HG03060 (cell line): Measurements from ENCODE around the gene P2RY8.
"Not testable (repeated sequence)": the region's sequence is repeated elsewhere in the genome, so short reads cannot be mapped to it uniquely, and the experiment has no call there.

Experiments
- ATAC-seq: cut with Tn5 transposase; IDR thresholded peaks from one replicate; pipeline ENCODE4 v1.9.1; 2021; ENCODE audit warnings: low read depth, moderate number of reproducible peaks; ENCODE audit not compliant: unreplicated experiment

P2RY8 gene

DNA sequence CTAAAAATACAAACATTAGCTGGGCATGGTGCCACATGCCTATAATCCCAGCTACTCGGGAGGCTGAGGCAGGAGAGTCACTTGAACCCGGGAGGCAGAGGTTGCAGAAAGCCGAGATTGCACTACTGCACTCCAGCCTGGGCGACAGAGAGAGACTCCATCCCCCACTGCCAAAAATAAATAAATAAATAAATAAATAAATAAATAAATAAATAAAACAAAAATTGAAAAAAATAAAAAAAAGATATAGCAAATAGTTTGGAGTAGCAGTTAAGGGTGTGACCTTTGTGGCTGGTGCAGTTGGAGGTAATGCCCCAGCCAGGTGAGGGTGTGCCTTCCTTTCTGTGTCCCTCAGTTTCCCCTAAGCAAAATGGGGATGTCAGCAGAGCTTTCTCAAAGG, 14.1 kb downstream of the P2RY8 start:
- not testable (repeated sequence) for ATAC-seq

DNA sequence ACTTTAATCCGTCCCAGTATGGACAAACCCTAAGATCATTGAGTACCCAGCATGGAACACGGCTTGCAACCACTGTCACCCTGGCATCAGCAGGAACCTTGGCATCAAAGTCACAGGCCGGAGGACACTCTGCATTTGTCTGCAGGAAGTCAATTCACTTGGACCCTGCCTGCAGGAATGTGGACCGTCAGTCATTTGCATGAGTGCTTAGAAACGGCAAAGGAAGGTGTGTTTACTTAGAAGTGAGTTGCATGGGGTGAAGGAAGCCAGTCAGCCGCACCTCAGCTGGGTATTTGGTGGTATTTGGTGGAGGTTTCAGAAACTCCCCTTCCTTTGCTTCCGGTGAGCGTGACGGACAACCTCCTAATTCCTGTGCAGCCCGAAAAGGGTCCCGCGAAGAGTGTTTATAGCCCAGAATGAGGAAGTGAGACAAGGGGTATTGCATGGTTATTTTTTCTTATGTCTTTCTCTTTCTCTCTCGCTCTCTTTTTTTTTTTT, 15.5 kb downstream of the P2RY8 start:
- ATAC-seq, result peak; percentile 82

DNA sequence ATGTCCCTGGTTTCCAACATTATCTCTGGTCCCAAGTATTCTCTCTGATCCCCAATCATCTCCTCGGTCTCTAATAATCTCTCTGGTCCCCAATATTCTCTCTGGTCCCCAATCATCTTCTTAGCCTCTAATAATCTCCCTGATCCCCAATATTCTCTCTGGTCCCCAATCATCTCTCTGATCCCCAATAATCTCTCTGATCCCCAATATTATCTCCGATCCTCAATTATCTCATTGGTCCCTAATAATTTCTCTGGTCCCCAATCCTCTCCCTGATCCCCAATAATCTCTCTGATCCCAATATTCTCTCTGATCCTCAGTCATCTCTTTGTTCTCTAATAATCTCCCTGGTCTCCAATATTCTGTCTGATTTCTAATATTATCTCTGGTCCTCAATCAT, 16.6 kb downstream of the P2RY8 start:
- no peak for ATAC-seq

DNA sequence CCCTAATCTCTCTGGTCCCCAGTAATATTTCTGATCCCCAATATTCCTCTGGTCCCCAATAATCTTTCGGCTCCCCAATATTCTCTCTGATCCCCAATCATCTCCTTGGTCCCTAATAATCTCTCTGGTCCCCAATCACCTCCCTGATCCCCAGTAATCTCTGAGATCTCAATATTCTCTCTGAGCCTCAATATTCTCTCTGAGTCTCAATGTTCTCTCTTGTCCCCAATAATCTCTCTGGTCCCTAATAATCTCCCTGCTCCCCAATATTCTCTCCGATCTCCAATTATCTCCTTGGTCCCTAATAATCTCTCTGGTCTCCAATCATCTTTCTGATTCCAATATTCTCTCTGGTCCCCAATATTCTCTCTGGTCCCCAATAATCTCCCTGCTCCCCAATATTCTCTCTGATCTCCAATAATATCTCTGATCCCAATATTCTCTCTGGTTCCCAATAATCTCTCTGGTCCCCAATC, 17.9 kb downstream of the P2RY8 start:
- ATAC-seq, result no peak

DNA sequence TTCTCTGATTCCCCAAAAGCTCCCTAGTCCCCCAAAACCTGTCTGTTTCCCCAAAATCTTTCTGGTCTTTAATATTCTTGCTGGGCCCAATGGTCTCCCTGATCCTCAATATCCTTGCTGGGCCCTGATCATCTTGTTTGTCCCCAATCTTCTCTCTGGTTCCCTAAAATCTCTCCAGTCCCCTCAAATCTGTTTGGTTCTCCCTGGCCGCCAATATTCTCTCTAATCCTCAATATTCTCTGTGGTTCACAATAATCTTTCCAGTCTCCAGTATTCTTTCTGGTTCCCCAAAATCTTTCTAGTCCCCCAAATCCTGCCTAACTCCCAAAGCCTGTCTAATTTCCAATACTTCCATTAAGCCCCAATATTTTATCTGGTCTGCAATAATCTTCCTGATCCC, 18.5 kb downstream of the P2RY8 start:
- no peak for ATAC-seq

DNA sequence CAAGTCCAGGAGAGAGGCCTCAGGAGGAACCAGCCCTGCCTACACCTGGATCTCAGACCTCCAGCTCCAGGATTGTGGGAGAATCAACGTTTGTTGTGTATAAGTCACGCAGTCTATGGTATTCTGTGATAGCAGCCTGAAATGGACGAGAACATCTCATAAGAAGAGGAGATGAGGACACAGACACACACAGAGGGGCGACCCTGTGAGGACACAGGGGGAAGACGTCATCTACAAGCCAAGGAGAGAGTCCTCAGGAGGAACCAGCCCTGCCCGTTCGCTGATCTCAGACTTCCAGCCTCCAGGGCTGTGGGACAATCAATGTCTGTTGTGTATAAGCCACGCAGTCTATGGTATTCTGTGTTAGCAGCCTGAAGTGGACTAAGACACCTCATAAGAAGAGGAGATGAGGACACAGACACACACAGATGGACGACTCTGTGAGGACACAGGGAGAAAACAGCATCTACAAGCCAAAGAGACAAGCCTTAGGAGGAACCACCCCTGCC, 20.3 kb downstream of the P2RY8 start:
- no peak for ATAC-seq

DNA sequence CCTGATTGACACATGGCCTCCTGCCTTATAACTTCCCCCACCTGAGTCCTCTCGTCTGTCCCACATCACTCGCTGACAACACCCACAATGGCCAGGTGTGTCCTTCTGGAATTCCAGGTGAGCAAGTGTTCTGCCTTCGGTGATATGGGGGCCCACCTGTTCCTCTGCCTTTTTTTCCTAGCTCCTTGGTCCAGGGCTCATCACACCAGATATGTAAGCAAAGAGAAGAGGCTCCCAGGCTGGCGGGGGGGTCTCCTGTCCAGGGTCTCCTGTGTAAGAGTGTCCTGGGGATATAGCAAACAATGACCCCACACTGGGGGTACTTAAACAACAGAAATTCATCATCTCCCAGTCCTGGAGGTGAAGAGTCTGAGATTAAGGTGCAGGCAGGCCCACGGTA, 25.2 kb downstream of the P2RY8 start:
- no peak for ATAC-seq

DNA sequence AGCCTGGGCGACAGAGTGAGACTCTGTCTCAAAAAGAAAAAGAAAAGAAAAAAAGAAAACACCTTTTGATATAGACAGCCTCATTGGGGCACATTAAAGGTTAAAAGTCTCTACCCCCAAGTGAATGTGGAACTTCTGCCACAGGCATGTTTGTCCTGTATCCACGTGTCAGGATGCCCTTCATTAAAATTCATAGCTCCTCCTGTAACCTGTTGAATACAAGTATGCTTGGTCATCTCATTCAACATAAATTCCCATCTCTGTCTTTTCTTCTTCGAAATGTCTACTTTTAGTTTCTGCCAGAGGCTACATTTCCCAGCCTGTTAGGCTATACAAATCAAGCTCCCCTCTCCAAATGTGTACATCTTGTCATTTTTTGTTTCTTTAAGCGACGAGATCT, 25.8 kb downstream of the P2RY8 start:
- no peak for ATAC-seq

DNA sequence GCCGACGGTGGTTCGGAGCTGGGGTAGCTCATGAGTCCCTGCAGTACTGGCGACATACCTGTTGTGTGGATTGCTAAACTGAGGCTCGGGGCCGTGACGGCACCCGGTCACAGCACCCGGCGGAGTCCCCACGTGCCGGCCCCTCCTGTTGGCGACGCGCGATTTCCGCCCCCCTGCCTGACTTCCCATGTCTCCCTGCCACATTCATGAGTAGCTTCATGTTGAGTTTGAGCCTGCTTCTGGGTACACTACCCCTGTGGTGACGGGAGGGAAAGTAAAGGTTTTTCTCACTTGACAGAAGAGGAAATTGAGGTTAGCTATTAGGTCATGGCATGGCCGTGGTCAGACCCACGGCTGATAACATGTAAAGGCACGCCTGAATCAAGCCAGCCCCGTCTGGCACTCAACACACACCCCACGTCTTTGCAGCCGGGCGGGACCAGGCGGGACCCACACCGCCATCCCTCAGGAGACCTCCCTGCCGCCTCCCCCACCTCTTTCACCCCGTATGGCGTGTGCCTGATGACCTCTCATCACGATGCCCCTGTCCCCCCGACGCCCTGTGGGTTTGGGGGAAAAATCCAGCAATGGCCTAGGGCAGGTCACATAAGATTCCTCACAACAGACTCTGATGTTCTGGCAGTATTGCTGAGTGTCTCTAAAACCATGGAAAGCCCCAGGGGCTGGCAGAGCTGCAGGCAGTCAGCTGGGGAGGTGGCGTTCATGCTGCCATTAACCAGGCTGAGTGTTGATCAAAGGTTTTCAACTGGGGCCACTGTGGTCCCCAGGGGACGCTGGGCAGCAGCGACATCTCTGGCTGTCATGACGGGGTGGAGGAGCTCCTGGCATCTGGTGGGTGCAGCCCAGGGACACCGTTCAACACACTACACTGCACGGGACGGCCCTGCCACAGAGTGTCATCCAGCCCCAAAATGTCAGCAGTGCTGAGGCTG, 29.2 kb downstream of the P2RY8 start:
- peak; percentile 49 for ATAC-seq

DNA sequence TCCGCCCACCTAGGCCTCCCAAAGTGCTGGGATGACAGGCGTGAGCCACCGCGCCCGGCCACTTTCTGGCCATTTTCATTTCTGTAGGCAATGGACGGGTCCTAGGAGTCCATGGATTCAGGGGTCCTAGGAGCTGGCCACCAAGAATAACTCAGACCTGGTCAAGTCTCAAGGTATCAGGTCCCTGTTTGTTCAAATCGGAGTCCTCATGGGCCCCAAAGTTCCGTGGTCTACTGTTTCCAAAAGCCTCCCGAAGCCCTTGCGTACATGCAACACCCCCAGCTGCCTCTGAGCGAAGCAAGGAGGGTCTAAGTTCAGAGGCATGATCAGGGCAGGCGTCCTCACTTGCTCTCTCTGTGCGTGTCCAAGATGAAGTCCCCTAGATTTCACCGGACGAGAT, 30.1 kb downstream of the P2RY8 start:
- no peak for ATAC-seq

DNA sequence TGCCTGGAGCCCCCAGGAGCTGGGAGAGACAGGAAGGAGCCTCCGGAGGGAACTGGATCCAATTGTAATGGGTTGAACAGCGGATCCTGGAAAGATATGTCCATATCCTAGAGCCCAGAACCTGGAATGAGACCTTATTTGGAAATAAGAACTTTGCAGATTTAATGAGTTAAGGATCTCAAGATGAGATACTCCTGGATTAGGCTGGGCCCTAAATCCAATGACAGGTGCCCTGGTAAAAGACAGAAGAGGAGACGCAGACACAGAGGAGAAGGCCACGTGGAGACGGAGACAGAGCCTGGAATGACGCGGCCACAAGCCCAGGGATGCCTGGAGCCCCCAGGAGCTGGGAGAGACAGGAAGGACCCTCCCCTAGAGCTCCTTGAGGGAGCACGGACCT, 34.1 kb downstream of the P2RY8 start:
- no peak for ATAC-seq

DNA sequence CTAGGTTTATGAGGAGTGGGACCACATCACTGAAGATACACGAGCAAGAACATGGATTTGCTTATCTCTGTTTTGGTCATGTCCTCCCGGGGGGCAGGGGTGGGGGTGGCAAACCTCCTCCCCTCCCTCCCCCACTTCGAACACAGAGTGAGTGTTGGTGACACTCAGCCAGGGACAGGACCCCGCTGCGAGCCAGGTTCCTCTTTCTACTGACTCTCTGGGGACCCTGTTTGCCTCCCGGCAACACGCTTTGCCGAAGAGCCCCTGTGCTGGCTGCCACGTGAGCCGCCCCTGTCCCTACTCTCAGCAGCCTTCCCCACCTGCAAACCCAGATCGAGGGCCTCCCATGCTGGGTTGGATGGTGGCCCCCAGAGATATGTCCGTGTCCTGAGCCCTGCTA, 34.7 kb downstream of the P2RY8 start:
- peak; percentile 44 for ATAC-seq

DNA sequence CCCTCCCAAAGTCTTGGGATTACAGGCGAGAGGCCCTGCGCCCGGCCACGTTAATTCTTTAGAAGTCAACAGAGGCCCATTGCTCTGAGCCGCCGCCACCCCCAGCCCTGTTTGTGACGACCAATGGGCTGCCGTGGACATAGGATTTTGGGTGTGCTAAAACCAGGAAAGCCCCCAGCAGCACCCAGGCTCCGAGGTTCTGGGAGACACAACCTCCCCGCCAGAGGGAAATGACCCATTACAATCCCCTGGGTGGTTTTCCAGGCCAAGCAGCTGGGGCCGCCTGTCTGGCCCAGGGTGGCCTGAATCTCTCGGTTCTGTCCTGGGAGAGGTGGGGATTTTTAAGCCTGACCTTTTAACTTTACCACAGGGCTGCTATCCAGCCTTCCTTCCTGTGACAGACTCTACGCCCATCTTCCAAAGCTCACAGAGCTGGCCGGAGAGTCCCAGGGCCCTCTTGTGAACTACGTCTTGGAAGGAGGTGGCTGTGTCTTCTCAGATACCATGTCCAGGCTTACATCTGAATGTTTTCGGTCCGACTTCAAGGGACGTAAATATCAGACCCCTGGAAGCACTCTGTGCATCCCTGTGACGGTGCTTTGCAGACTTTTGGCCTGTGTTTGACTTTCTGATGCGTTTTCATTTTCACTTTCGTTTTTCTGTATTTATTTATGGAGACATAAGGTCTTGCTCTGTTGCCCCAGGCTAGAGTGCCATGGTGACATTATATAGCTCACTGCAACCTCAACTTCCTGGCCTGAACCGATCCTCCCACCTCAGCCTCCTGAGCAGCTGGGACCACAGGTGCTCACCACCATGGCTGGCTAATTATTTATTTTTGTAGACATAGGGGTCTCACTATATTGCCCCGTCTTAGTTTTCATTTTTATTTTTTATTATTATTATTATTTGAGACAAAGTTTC, 36.0 kb downstream of the P2RY8 start:
- peak; percentile 39 for ATAC-seq

DNA sequence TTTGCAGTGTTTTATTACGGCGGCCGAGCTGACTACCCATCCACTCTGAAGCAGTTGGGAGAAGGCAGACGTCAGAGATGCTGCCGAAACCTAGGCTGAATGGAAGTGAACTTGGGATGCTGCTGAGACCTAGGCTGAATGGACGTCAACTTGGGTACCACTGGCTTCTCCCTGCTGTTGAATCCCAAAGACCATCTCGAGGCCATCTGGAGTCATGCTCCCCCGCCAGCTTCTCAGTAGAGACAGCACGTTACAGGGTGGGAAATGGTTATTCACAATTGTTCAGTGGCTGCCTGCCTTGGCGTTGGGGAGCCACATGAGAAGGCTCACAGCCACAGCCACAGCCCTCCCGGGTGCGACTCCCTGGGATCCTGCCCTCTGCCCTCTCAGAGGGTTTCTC, 40.9 kb downstream of the P2RY8 start:
- no peak for ATAC-seq

DNA sequence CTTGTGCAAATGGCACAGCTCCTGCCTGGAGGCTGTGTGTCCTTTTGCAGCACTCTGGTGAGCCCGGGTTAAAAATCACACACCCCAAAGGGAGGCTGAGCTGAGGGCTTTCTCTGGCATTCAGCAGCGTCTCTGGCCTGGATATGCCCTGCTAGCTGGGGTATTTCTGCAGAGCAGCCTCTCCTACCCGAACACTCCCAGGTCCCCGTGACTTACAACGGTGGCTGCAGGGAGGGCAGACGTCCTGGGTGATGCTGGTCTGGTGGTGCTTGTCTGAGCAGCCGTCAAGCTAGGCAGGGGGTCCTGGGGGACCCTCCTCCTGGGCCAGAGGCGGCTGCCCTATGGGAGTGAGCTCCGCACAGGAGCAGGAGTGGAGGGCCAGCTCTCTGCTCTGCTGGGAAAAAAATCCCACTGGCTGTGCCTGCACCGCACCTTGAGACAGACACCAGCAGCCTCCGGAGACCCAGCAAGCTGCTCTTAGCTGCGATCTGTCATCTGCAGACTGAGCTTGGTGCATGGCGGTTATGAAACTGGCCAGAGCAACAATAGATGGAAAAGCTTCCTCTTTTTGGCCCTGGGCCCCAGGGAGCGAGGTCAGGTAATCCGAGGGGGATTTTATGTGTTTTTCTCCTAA, 43.0 kb downstream of the P2RY8 start:
- no peak for ATAC-seq

DNA sequence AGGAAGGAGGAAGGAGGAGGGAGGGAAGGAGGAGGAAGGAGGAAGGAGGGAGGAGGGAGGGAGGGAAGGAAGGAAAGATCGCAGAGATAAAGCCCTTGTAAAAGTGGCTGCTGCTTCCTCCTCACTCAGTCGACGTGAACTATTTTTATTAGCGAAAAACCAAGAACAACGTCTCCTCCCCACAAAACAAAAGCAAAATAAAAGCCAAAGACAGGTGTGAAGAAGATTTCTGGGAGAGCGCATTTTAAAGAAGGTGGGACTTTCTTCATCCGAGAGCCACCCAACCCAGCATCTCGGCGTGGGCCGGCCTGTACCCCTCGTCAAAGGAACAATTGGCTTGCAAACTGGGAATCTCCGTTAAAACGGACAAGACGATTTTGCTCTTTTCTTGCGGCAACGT, 43.6 kb downstream of the P2RY8 start:
- ATAC-seq, result no peak

DNA sequence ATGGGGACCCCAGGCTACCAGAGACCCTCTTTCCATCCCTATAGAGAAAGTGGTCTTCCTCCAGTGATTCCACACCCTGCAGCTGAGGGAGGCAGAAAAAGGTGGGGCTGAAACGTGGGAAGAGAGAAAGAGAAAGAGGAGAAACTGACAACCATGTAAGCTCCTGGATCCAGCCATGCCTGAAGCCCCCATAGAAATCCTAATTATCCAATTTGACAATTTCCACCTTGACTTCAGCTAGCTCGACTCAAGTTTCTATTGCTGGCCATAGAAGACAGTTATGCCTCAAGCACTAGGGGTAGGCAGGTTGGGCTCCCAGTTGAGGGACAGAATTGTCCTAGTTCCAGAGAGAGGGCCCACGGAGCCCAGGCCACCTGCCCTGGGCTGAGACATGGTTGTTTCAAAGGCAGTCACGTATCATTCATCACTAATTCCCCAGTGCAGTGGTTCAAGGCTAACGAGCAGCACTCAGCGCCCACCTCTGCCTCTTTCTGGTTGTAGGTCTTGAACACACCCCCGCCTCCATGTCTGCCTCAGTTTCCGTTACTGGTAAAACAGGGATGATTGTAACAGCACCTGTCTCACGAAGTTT, 44.5 kb downstream of the P2RY8 start:
- ATAC-seq, result no peak

DNA sequence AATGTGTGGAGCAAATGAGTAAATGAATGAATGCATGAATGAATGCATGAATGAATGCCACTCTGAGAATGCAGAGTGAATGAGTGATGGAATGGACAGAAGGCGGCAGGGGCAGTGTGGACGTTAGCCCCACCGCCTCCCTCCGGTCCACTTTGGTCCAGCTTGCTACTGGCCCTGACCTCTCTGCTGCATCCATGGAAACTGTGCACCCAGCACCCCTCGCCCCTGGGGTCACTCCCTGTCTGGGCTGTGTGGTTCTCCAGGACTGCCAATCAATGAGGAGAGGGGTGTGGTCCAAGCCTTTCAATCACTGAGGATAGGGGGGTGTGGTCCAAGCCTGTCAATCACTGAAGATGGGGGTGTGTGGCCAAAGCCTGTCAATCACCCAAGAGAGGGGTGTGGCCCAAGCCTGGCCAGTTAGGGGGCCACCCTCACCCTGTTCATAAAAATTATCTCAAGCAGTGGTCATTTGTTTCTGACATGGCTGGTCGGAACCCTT, 45.1 kb downstream of the P2RY8 start:
- peak; percentile 52 for ATAC-seq

DNA sequence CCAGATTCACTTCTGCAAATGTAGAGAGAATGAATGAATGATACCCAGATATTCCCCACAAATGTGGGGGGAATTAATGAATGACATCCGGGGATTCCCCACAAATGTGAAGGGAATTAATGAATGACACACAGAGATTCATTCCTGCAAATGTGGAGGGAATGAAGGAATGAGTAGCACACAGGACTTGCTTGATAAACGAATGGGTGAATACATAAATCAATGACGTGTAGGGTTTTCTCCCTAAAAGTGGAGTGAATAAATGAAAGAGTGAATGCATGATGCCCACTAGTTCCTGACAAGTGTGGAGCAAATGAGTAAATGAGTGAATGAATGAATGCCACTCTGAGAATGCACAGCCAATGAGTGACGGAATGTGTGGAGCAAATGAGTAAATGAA, 45.7 kb downstream of the P2RY8 start:
- not testable (repeated sequence) for ATAC-seq

DNA sequence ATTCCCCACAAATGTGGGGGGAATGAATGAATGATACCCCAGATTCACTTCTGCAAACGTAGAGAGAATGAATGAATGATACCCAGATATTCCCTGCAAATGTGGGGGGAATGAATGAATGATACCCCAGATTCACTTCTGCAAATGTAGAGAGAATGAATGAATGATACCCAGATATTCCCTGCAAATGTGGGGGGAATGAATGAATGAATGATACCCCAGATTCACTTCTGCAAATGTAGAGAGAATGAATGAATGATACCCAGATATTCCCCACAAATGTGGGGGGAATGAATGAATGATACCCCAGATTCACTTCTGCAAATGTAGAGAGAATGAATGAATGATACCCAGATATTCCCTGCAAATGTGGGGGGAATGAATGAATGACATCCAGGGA, 46.3 kb downstream of the P2RY8 start:
- not testable (repeated sequence) for ATAC-seq
